Liver (tissue), 9 donors: ENCODE data around the gene PADI6. TPM values are rescaled to one million over a fixed set of nuclear protein-coding genes. Genes with fewer than 3 reads are reported as not detected.

ENCODE experiments used
- DNase-seq: peaks from one replicate; pipeline ENCODE4 v3.0.0-alpha.2; 2017; ENCODE audit warnings: low spot score
- H3K27ac ChIP-seq, 2 donors: one replicate each; pipeline ENCODE4 v1.7.0; 2013; ENCODE audit warnings: inconsistent platforms in 2 of 2, low read length in 2 of 2, control low read depth in 1 of 2, low read depth in 1 of 2, mild to moderate bottlenecking in 1 of 2
- H3K27me3 ChIP-seq, 4 donors: one replicate each; pipeline versions ENCODE4 v1.6.1 to v1.7.0; 2013; ENCODE audit warnings: low read length in 3 of 4, inconsistent platforms in 1 of 4, mild to moderate bottlenecking in 1 of 4, moderate library complexity in 1 of 4; ENCODE audit not compliant: control insufficient read depth in 4 of 4, insufficient read depth in 4 of 4
- H3K36me3 ChIP-seq, 4 donors: one replicate each; pipeline versions ENCODE4 v1.6.1 to v1.7.0; 2013; ENCODE audit warnings: low read length in 3 of 4, mild to moderate bottlenecking in 3 of 4, low read depth in 1 of 4, moderate library complexity in 1 of 4; ENCODE audit not compliant: control insufficient read depth in 4 of 4, insufficient read depth in 3 of 4
- H3K4me1 ChIP-seq, 4 donors: one replicate each; pipeline versions ENCODE4 v1.6.1 to v1.7.0; 2013; ENCODE audit warnings: low read length in 3 of 4, mild to moderate bottlenecking in 3 of 4, moderate library complexity in 1 of 4; ENCODE audit not compliant: control insufficient read depth in 4 of 4, insufficient read depth in 4 of 4
- H3K4me3 ChIP-seq, 3 donors: one replicate each; pipeline versions ENCODE4 v1.6.1 to v1.7.0; 2013; ENCODE audit warnings: low read length in 3 of 3, control low read depth in 1 of 3, low read depth in 1 of 3, mild to moderate bottlenecking in 1 of 3
- H3K9ac ChIP-seq, 2 donors: one replicate each; pipeline ENCODE4 v1.7.0; 2013; ENCODE audit warnings: low read length in 2 of 2, mild to moderate bottlenecking in 2 of 2, moderate library complexity in 2 of 2, control low read depth in 1 of 2, low read depth in 1 of 2
- H3K9me3 ChIP-seq, 4 donors: one replicate each; pipeline versions ENCODE4 v1.6.1 to v1.7.0; 2013; ENCODE audit warnings: low read length in 3 of 4; ENCODE audit not compliant: control insufficient read depth in 4 of 4
- CTCF ChIP-seq: fragments of 150-350 bp; IDR thresholded peaks from 2 replicates; pipeline ENCODE4 v1.5.1; 2017; ENCODE audit warnings: improper control_type of control experiment, low read depth, low read length; ENCODE audit not compliant: missing input control
- EGR1 ChIP-seq, 2 donors: IDR thresholded peaks; 2 replicates each; pipeline ENCODE4 v1.6.1; 2016 to 2018; ENCODE audit warnings: antibody characterized with exemption in 2 of 2, low read depth in 2 of 2
- FOXA1 ChIP-seq: IDR thresholded peaks from 2 replicates; pipeline ENCODE4 v1.6.1; 2016; ENCODE audit warnings: antibody characterized with exemption
- GABPA ChIP-seq, 2 donors: IDR thresholded peaks in 1 of 2; conservative IDR thresholded peaks in 1 of 2; 2 replicates each; pipeline ENCODE4 v1.6.1; 2016; ENCODE audit warnings: antibody characterized with exemption in 2 of 2, mild to moderate bottlenecking in 1 of 2, moderate library complexity in 1 of 2
- HNF4A ChIP-seq, 2 donors: conservative IDR thresholded peaks; 2 replicates each; pipeline ENCODE4 v1.6.1; 2016; ENCODE audit warnings: antibody characterized with exemption in 2 of 2, mild to moderate bottlenecking in 2 of 2
- HNF4G ChIP-seq: IDR thresholded peaks from 2 replicates; pipeline ENCODE4 v1.6.1; 2016; ENCODE audit warnings: antibody characterized with exemption
- JUND ChIP-seq, 2 donors: IDR thresholded peaks; 2 replicates each; pipeline ENCODE4 v1.6.1; 2016; ENCODE audit warnings: antibody characterized with exemption in 2 of 2
- MAX ChIP-seq: IDR thresholded peaks from 2 replicates; pipeline ENCODE4 v1.6.1; 2016; ENCODE audit warnings: antibody characterized with exemption
- NR2F2 ChIP-seq: IDR thresholded peaks from 2 replicates; pipeline ENCODE4 v1.6.1; 2016; ENCODE audit warnings: antibody characterized with exemption
- RAD21 ChIP-seq, 2 donors: IDR thresholded peaks; 2 replicates each; pipeline ENCODE4 v1.6.1; 2016; ENCODE audit warnings: antibody characterized with exemption in 2 of 2, mild to moderate bottlenecking in 2 of 2
- REST ChIP-seq: IDR thresholded peaks from 2 replicates; pipeline ENCODE4 v1.6.1; 2016; ENCODE audit warnings: antibody characterized with exemption, mild to moderate bottlenecking
- RXRA ChIP-seq, 2 donors: IDR thresholded peaks; 2 replicates each; pipeline ENCODE4 v1.6.1; 2017 to 2018; ENCODE audit warnings: antibody characterized with exemption in 2 of 2, mild to moderate bottlenecking in 1 of 2
- TAF1 ChIP-seq: conservative IDR thresholded peaks from 2 replicates; pipeline ENCODE4 v1.6.1; 2016; ENCODE audit warnings: antibody characterized with exemption, mild to moderate bottlenecking
- WGBS: extraction: QIAGEN DNeasy Blood & Tissue Kit; methylation state at CpG from one replicate; pipeline ENCODE4 v1.1.7; 2013; 5-methylcytosine and 5-hydroxymethylcytosine counted together
- polyA plus RNA-seq, 2 donors: library from polyadenylated mRNA; stranded (reverse) in 1 of 2; unstranded in 1 of 2; fragments of 200-250 nt in 1 of 2; fragments of >200 nt in 1 of 2; fragmentation: Nextera tagmentation in 1 of 2; extraction: Ambion mirVana in 1 of 2; gene quantifications; one replicate each; pipeline versions ENCODE4 v1.2.1 to v1.2.3, GENCODE V29; 2013 to 2015
- total RNA-seq, 2 donors: library from RNA; depleted of rRNA; stranded (reverse); fragments of >200 nt; gene quantifications; one replicate each; pipeline ENCODE4 v1.2.3, GENCODE V29; 2014
- TF ChIP-seq, protein P1 (sequence below): IDR thresholded peaks from 2 replicates; pipeline ENCODE4 v1.6.1; 2016; ENCODE audit warnings: antibody characterized with exemption
- TF ChIP-seq, protein P2 (sequence below): IDR thresholded peaks from 2 replicates; pipeline ENCODE4 v1.6.1; 2016; ENCODE audit warnings: antibody characterized with exemption
- donor health status: healthy.
- donor health status: healthy.
- donor health status: healthy.
- donor health status: healthy.
- donor health status: healthy.

Gene PADI6
- total and polyA plus RNA-seq, 4 donors = not detected

GRCh38 chr1:17409391-17409811, 37.4 kb downstream of the PADI6 start:
- TF ChIP-seq GABPA (IDR thresholded peaks at IDR 0.05 in 1 of 2, conservative IDR thresholded peaks at IDR 0.05 in 1 of 2) (no peak), CTCF (no peak), TAF1 (no peak), MAX (no peak), JUND (IDR thresholded peaks at IDR 0.05) (no peak), HNF4G (no peak), FOXA1 (no peak), EGR1 (IDR thresholded peaks at IDR 0.05; ENCODE audit: low read depth in 2 of 2) (no peak), REST (no peak), NR2F2 (no peak), HNF4A (conservative IDR thresholded peaks at IDR 0.05) (no peak), RAD21 (IDR thresholded peaks at IDR 0.05) (no peak), RXRA (IDR thresholded peaks at IDR 0.05) (no peak)
- TF ChIP-seq, protein P1, sequence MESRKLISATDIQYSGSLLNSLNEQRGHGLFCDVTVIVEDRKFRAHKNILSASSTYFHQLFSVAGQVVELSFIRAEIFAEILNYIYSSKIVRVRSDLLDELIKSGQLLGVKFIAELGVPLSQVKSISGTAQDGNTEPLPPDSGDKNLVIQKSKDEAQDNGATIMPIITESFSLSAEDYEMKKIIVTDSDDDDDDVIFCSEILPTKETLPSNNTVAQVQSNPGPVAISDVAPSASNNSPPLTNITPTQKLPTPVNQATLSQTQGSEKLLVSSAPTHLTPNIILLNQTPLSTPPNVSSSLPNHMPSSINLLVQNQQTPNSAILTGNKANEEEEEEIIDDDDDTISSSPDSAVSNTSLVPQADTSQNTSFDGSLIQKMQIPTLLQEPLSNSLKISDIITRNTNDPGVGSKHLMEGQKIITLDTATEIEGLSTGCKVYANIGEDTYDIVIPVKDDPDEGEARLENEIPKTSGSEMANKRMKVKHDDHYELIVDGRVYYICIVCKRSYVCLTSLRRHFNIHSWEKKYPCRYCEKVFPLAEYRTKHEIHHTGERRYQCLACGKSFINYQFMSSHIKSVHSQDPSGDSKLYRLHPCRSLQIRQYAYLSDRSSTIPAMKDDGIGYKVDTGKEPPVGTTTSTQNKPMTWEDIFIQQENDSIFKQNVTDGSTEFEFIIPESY = no peak
- TF ChIP-seq, protein P2, sequence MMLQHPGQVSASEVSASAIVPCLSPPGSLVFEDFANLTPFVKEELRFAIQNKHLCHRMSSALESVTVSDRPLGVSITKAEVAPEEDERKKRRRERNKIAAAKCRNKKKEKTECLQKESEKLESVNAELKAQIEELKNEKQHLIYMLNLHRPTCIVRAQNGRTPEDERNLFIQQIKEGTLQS = no peak
- Histone ChIP-seq H3K27me3 (no peaks in the 10 kb centered on the region), H3K9ac (no peak overlapping the region), H3K27ac (no peak overlapping the region), H3K36me3 (peaks cover 24 to 59% (median 42%) of the 10 kb centered on the region in 4 donors), H3K4me3 (no peak overlapping the region), H3K9me3 (no peaks in the 10 kb centered on the region), H3K4me1 (peaks cover 0 to 4% (median 0%) of the 10 kb centered on the region in 4 donors)
- DNase-seq = no peak
- 94% methylated on average over 10 of the region's 10 CpGs for WGBS
